Bronchial epithelial cell (primary cell): ENCODE results near the gene SLC6A5. TPM values are rescaled to one million over a fixed set of nuclear protein-coding genes. Genes with fewer than 3 reads are reported as not detected.

Source experiments
- DNase-seq: peaks from one replicate; pipeline ENCODE4 v3.0.0-alpha.2; 2010; ENCODE audit warnings: low read depth
- FAIRE-seq: peaks from 2 replicates; lab custom pipeline; 2011; peaks lifted over from hg19 to GRCh38; lab: Jason Lieb, UNC
- H3K27me3 ChIP-seq: 2 replicates; pipeline ENCODE4 v1.5.1; 2011; ENCODE audit warnings: low read length; ENCODE audit not compliant: control insufficient read depth, insufficient read depth
- H3K36me3 ChIP-seq: 2 replicates; pipeline ENCODE4 v1.5.1; 2011; ENCODE audit warnings: low read length; ENCODE audit not compliant: control insufficient read depth, insufficient read depth
- H3K4me3 ChIP-seq: 2 replicates; pipeline ENCODE4 v1.5.1; 2011; ENCODE audit warnings: mild to moderate bottlenecking, low read depth, low read length, control low read depth
- total RNA-seq: library from RNA; depleted of rRNA; stranded (reverse); fragments of >200 nt; gene quantifications from 2 replicates; pipeline ENCODE4 v1.2.1, GENCODE V29; 2014
- TF ChIP-seq, protein P1 (sequence below): IDR thresholded peaks from 2 replicates; pipeline ENCODE4 v1.5.1; 2011; ENCODE audit warnings: mild to moderate bottlenecking, moderate library complexity, low read length, control low read depth, inconsistent platforms; ENCODE audit not compliant: insufficient read depth, severe bottlenecking

Gene SLC6A5
- total RNA-seq, 1 donor from 2014 or later: not detected

DNA sequence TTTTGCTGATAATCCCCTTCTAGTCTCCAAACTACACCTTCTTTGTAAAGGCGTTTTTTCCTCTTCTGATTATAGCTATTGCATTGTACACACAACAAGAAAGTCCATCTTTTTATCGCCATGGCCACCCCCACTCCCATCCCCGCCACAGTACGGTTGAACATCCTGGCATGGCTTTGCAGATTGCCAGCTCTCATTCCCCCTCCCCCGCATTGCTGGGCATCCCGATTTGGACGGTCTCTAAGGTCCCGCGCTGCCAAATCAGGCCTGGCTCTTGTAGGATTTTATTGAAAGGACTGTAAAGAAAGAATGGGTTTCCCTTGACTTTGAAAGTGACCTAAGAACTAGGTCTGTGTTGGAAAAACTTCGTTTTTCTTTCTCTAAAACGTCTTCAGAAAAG lies 916 bp upstream of the SLC6A5 start:
- H3K36me3 ChIP-seq: no peaks in the 10 kb centered on the region
- TF ChIP-seq, protein P1, sequence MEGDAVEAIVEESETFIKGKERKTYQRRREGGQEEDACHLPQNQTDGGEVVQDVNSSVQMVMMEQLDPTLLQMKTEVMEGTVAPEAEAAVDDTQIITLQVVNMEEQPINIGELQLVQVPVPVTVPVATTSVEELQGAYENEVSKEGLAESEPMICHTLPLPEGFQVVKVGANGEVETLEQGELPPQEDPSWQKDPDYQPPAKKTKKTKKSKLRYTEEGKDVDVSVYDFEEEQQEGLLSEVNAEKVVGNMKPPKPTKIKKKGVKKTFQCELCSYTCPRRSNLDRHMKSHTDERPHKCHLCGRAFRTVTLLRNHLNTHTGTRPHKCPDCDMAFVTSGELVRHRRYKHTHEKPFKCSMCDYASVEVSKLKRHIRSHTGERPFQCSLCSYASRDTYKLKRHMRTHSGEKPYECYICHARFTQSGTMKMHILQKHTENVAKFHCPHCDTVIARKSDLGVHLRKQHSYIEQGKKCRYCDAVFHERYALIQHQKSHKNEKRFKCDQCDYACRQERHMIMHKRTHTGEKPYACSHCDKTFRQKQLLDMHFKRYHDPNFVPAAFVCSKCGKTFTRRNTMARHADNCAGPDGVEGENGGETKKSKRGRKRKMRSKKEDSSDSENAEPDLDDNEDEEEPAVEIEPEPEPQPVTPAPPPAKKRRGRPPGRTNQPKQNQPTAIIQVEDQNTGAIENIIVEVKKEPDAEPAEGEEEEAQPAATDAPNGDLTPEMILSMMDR: no peak
- peaks cover 65% of the 10 kb centered on the region for H3K27me3 ChIP-seq
- DNase-seq: no peak
- no peak for FAIRE-seq
- no peak overlapping the region for H3K4me3 ChIP-seq

DNA sequence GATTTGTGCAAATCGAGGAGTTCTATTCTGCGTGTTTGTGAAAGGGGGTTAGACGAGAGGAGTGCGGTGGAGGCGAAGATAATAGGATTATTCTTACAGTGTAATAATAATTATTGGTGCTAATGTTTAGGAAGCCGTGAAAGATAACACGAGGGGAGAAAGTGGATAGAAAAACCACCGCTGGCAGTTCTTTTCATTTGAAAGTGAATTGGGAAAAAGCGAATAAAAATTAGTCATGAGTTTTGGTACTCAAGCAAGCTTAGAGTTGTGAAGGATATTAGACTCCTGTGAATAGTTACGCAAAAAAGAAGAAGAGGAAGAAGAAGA lies 575 bp downstream of the SLC6A5 start:
- TF ChIP-seq, protein P1: no peak
- Histone ChIP-seq H3K36me3 (no peaks in the 10 kb centered on the region), H3K27me3 (peaks cover 80% of the 10 kb centered on the region), H3K4me3 (no peak overlapping the region)
- FAIRE-seq: no peak
- no peak for DNase-seq

DNA sequence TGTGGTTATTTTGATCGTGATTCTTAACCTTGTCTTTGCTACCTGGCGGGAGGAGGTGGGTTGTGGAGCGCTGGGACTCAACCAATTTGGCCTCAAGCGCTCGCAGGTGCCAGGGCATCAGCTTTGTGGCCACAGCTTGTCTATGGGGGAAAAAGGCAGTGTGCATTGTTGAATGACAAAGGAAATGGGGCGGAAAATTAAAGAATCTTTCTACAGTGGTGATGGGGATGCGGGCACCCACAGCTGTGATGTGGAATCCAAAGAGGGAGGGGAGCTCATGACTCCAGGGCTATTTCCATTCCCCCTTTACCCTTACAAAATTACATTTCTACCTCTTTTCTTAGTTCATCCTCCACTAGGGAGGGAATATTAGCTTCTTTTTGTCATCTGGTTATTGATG lies 1.1 kb downstream of the SLC6A5 start:
- Histone ChIP-seq H3K4me3 (no peak overlapping the region), H3K36me3 (no peaks in the 10 kb centered on the region), H3K27me3 (peaks cover 85% of the 10 kb centered on the region)
- no peak for DNase-seq
- no peak for FAIRE-seq
- TF ChIP-seq, protein P1: no peak

DNA sequence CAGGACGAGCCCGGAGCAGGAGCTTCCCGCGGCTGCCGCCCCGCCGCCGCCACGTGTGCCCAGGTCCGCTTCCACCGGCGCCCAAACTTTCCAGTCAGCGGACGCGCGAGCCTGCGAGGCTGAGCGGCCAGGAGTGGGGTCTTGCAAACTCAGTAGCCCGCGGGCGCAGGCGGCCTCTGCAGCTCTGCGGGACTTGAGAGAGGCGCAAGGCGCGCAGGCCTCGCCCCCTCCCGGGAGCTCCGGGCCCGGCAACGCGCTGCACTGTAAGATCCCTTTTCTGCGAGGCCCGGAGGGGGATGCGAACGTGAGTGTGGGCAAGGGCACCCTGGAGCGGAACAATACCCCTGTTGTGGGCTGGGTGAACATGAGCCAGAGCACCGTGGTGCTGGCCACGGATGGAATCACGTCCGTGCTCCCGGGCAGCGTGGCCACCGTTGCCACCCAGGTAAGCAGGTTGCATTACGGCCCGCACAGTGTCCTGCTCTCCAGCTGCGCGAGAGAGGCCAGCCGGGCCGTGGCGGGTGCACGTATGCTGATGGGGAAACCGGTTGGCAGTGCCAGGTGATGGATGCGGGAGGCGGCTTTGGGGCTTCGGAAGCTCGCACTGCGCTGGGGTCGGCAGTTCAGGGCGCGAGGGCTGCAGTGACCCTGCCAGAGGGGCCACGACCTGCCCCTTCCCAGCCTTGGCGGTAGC lies 2.0 kb downstream of the SLC6A5 start:
- DNase-seq (no peak), FAIRE-seq (no peak)
- TF ChIP-seq, protein P1: no peak
- H3K36me3 ChIP-seq: no peaks in the 10 kb centered on the region
- H3K4me3 ChIP-seq: no peak overlapping the region
- peaks cover 86% of the 10 kb centered on the region for H3K27me3 ChIP-seq

DNA sequence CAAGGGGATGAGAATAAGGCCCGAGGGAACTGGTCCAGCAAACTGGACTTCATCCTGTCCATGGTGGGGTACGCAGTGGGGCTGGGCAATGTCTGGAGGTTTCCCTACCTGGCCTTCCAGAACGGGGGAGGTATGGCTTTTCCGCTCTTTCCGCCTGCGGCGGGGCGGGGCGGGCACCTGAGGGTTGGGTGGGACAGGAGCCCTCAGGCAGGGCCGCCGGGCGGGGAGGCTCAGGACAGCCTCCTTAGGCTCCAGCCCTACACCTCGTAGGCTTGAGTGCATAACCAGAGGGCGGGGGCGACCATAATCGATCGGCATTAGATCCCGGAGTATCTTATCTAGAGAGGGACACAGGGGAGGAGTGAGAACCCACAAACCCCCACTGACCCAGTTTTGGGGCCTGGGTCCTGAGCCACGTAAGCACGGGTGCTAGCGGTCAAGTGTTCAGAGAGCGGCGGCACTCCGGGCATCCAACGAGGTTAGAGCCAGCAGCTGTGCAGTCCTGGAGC lies 4.9 kb downstream of the SLC6A5 start:
- no peaks in the 10 kb centered on the region for H3K36me3 ChIP-seq
- FAIRE-seq (no peak), DNase-seq (no peak)
- TF ChIP-seq, protein P1: no peak
- peaks cover 67% of the 10 kb centered on the region for H3K27me3 ChIP-seq
- no peak overlapping the region for H3K4me3 ChIP-seq
